A549 (cell line): ENCODE data around the gene ST6GAL1. TPM values are rescaled to one million over a fixed set of nuclear protein-coding genes. Genes with fewer than 3 reads are reported as not detected.

Source experiments
- ATAC-seq, 2 experiments: fragments of 200-7000 bp in 1 of 2; fragments of >200 bp in 1 of 2; cut with Nextera tagmentation in 1 of 2; cut with Tn5 transposase in 1 of 2; 3 replicates each; pipeline versions ENCODE4 v1.8.0 to v1.9.1; 2018 to 2020; ENCODE audit warnings: mild to moderate bottlenecking in 1 of 2, moderate library complexity in 1 of 2
- CTCF ChIA-PET: fragments of 300-600 bp; sonication (Branson Sonifier 250); formaldehyde crosslinking; extraction: SDS; loops from one replicate; lab custom pipeline; 2021; ENCODE audit warnings: antibody characterized with exemption, inconsistent platforms; lab: Yijun Ruan, JAX
- POLR2A ChIA-PET: fragments of 350-600 bp; formaldehyde crosslinking; extraction: SDS; loops from one replicate; lab custom pipeline; 2021; ENCODE audit warnings: antibody characterized with exemption, inconsistent platforms; lab: Yijun Ruan, JAX
- DNase-seq, 2 experiments: peaks; one replicate each; pipeline versions ENCODE4 v3.0.0 to v3.0.0-alpha.2; 2011 to 2016; ENCODE audit warnings: low read depth in 1 of 2, low spot score in 1 of 2
- FAIRE-seq: peaks from 2 replicates; lab custom pipeline; 2011; peaks lifted over from hg19 to GRCh38; lab: Jason Lieb, UNC
- H3K27ac ChIP-seq, 2 experiments: fragments of >200 bp; sonication (Bioruptor Twin); formaldehyde crosslinking; 3 replicates each; pipeline ENCODE4 v1.5.1; 2016 to 2017
- H3K4me1 ChIP-seq: fragments of >200 bp; sonication (Bioruptor Twin); formaldehyde crosslinking; 3 replicates; pipeline ENCODE4 v1.6.1; 2016
- H3K4me2 ChIP-seq: fragments of >200 bp; sonication (Bioruptor Twin); formaldehyde crosslinking; 3 replicates; pipeline ENCODE4 v1.6.1; 2016
- H3K4me3 ChIP-seq: fragments of >200 bp; sonication (Bioruptor Twin); formaldehyde crosslinking; 3 replicates; pipeline ENCODE4 v1.5.1; 2016
- H3K9me3 ChIP-seq: fragments of >200 bp; sonication (Bioruptor Twin); formaldehyde crosslinking; 3 replicates; pipeline ENCODE4 v1.6.1; 2016
- ATOH8 ChIP-seq: fragments of 250-450 bp; sonication (Bioruptor Pico); IDR thresholded peaks from 2 replicates; pipeline ENCODE4 v1.5.0; 2020; ENCODE audit warnings: low read depth, mild to moderate bottlenecking, moderate library complexity
- BCL3 ChIP-seq: fragments of >200 bp; sonication (Bioruptor Twin); formaldehyde crosslinking; IDR thresholded peaks from 3 replicates; pipeline ENCODE4 v1.6.1; 2016
- BHLHE40 ChIP-seq: IDR thresholded peaks from 2 replicates; pipeline ENCODE4 v1.6.1; 2012; ENCODE audit warnings: low read depth, low read length, inconsistent platforms
- CBX2 ChIP-seq: fragments of 200-600 bp; sonication (generic); IDR thresholded peaks from 2 replicates; pipeline ENCODE4 v1.6.1; 2016; ENCODE audit warnings: low read depth, mild to moderate bottlenecking, borderline replicate concordance
- CBX8 ChIP-seq: fragments of 200-600 bp; sonication (generic); IDR thresholded peaks from 2 replicates; pipeline ENCODE4 v1.6.1; 2016
- CHD2 ChIP-seq: fragments of 150-350 bp; IDR thresholded peaks from 2 replicates; pipeline ENCODE4 v1.6.1; 2014; ENCODE audit warnings: low read length; ENCODE audit not compliant: partially characterized antibody
- CHD4 ChIP-seq: fragments of 200-600 bp; sonication (generic); IDR thresholded peaks from 2 replicates; pipeline ENCODE4 v1.6.1; 2016; ENCODE audit warnings: antibody characterized with exemption, mild to moderate bottlenecking, borderline replicate concordance
- EHMT2 ChIP-seq: fragments of 200-600 bp; sonication (generic); IDR thresholded peaks from 2 replicates; pipeline ENCODE4 v1.6.1; 2016; ENCODE audit warnings: antibody characterized with exemption, low read depth, mild to moderate bottlenecking, moderate library complexity
- ESRRA ChIP-seq: fragments of 150-350 bp; IDR thresholded peaks from 2 replicates; pipeline ENCODE4 v1.6.1; 2014; ENCODE audit warnings: mild to moderate bottlenecking, low read length, borderline replicate concordance
- FOSB ChIP-seq: fragments of 250-450 bp; sonication (Bioruptor Pico); IDR thresholded peaks from 2 replicates; pipeline ENCODE4 v1.5.0; 2020; ENCODE audit warnings: mild to moderate bottlenecking, moderate library complexity
- HDAC2 ChIP-seq: fragments of 200-600 bp; sonication (generic); IDR thresholded peaks from 2 replicates; pipeline ENCODE4 v1.6.1; 2016
- HES2 ChIP-seq: fragments of >200 bp; sonication (Bioruptor Twin); formaldehyde crosslinking; IDR thresholded peaks from 2 replicates; pipeline ENCODE4 v1.6.1; 2016
- HEYL ChIP-seq: fragments of 250-450 bp; sonication (Bioruptor Pico); IDR thresholded peaks from 2 replicates; pipeline ENCODE4 v1.8.0; 2021; ENCODE audit warnings: mild to moderate bottlenecking, moderate library complexity
- HMGXB4 ChIP-seq: fragments of 250-450 bp; sonication (Bioruptor Pico); IDR thresholded peaks from 2 replicates; pipeline ENCODE4 v1.5.0; 2021; ENCODE audit warnings: mild to moderate bottlenecking, moderate library complexity, borderline replicate concordance
- HOXA7 ChIP-seq: fragments of 250-450 bp; sonication (Bioruptor Pico); IDR thresholded peaks from 2 replicates; pipeline ENCODE4 v1.5.0; 2020; ENCODE audit warnings: mild to moderate bottlenecking, moderate library complexity
- HOXB13 ChIP-seq: fragments of 250-450 bp; sonication (Bioruptor Pico); IDR thresholded peaks from 2 replicates; pipeline ENCODE4 v1.5.0; 2020; ENCODE audit warnings: low read depth, mild to moderate bottlenecking, moderate library complexity
- JUN ChIP-seq, 2 experiments: fragments of >200 bp; sonication (Bioruptor Twin); formaldehyde crosslinking; IDR thresholded peaks; 2 replicates in 1 of 2; 3 replicates in 1 of 2; pipeline ENCODE4 v1.6.1; 2016 to 2017
- KDM1A ChIP-seq: fragments of 200-600 bp; sonication (generic); IDR thresholded peaks from 2 replicates; pipeline ENCODE4 v1.6.1; 2016; ENCODE audit warnings: low read depth, mild to moderate bottlenecking
- MAX ChIP-seq: IDR thresholded peaks from 2 replicates; pipeline ENCODE4 v1.6.1; 2012
- NFE2L2 ChIP-seq: fragments of 150-350 bp; conservative IDR thresholded peaks from 2 replicates; pipeline ENCODE4 v1.6.1; 2014; ENCODE audit warnings: low read length
- NR3C1 ChIP-seq: fragments of >200 bp; sonication (Bioruptor Twin); formaldehyde crosslinking; IDR thresholded peaks from 3 replicates; pipeline ENCODE4 v1.6.1; 2017
- POLR2A ChIP-seq: IDR thresholded peaks from 2 replicates; pipeline ENCODE4 v1.6.1; 2012; ENCODE audit warnings: mild to moderate bottlenecking, low read length
- RARB ChIP-seq: fragments of 250-450 bp; sonication (Bioruptor Pico); IDR thresholded peaks from 2 replicates; pipeline ENCODE4 v1.8.0; 2021; ENCODE audit warnings: mild to moderate bottlenecking, moderate library complexity
- REST ChIP-seq: fragments of 200-600 bp; sonication (generic); IDR thresholded peaks from 2 replicates; pipeline ENCODE4 v1.6.1; 2016; ENCODE audit warnings: antibody characterized with exemption, mild to moderate bottlenecking, moderate library complexity
- RFX5 ChIP-seq: fragments of 450-650 bp; IDR thresholded peaks from 2 replicates; pipeline ENCODE4 v1.7.1; 2014; ENCODE audit warnings: antibody characterized with exemption, mild to moderate bottlenecking, moderate library complexity
- TFCP2L1 ChIP-seq: fragments of 250-450 bp; sonication (Bioruptor Pico); IDR thresholded peaks from 2 replicates; pipeline ENCODE4 v1.5.0; 2021; ENCODE audit warnings: mild to moderate bottlenecking
- TP53 ChIP-seq: fragments of 250-450 bp; sonication (Bioruptor Pico); IDR thresholded peaks from 2 replicates; pipeline ENCODE4 v1.5.0; 2021; ENCODE audit warnings: mild to moderate bottlenecking, moderate library complexity
- ZSCAN20 ChIP-seq: fragments of 250-450 bp; sonication (Bioruptor Pico); IDR thresholded peaks from 2 replicates; pipeline ENCODE4 v1.8.0; 2022; ENCODE audit warnings: mild to moderate bottlenecking, moderate library complexity
- WGBS: methylation state at CpG from one replicate; pipeline ENCODE4 v1.1.6; 2017; ENCODE audit errors: missing lambda C conversion rate; 5-methylcytosine and 5-hydroxymethylcytosine counted together
- polyA plus RNA-seq, 4 experiments: library from polyadenylated mRNA; depleted of rRNA in 3 of 4; stranded (reverse); fragments of >200 nt; fragmentation: RNase III in 1 of 4; extraction: RNeasy Plus Mini Kit Qiagen cat#74134 plus additional on column Dnase treatment in 1 of 4; gene quantifications; 2 replicates in 3 of 4; 3 replicates in 1 of 4; pipeline ENCODE4 v1.2.3, GENCODE V29; 2011 to 2017

The ST6GAL1 gene
- polyA plus RNA-seq, 2 of the 4 experiments (the other 2 are of a cell fraction) = 3.9 to 6.5 TPM

- TF ChIP-seq TFCP2L1 (no peak), NFE2L2 (no peak), HOXA7 (no peak), CHD4 (no peak)
Observed at GRCh38 chr3:187074846-187075245, 144.5 kb downstream of the ST6GAL1 start.

GRCh38 chr3:187076297-187076696 is 146.0 kb downstream of the ST6GAL1 start:
- DNase-seq = no peak
- no peaks in the 10 kb centered on the region for H3K4me1 ChIP-seq
- no peak overlapping the region for H3K27ac ChIP-seq
- no peak for ATAC-seq
- no peaks in the 10 kb centered on the region for H3K9me3 ChIP-seq
- WGBS = 63% methylated on average over 6 of the region's 6 CpGs
- CTCF ChIA-PET = no interaction called here
- TF ChIP-seq ESRRA (no peak), TP53 (no peak), ZSCAN20 (CRISPR knock-in tag) (no peak), FOSB (CRISPR knock-in tag) (no peak), JUN (IDR thresholded peaks at IDR 0.05) (no peak), HES2 (no peak), EHMT2 (no peak), CBX2 (no peak), HEYL (CRISPR knock-in tag) (no peak), HOXA7 (no peak), NR3C1 (no peak), CBX8 (no peak), CHD2 (no peak), HOXB13 (CRISPR knock-in tag) (no peak), POLR2A (no peak), KDM1A (no peak)
- H3K4me3 ChIP-seq = no peak overlapping the region
- no peak for FAIRE-seq
- POLR2A ChIA-PET = no interaction called here
- no peak overlapping the region for H3K4me2 ChIP-seq

More at GRCh38 chr3:187074846-187075245, 144.5 kb downstream of the ST6GAL1 start:
- FAIRE-seq = no peak
- H3K4me2 ChIP-seq = no peak overlapping the region
- no peak for ATAC-seq
- POLR2A ChIA-PET = no interaction called here
- no peak overlapping the region for H3K4me3 ChIP-seq
- no peak overlapping the region for H3K27ac ChIP-seq
- H3K9me3 ChIP-seq = no peaks in the 10 kb centered on the region
- no peak for DNase-seq
- H3K4me1 ChIP-seq = no peaks in the 10 kb centered on the region
- CTCF ChIA-PET = interaction anchor here (0.8 to 1.4 kb wide), 4 partner anchors 9 to 65 kb away, joined by 3 read pairs; partner anchors contain the start of gene RPL39L

GRCh38 chr3:187077085-187077484 is 146.8 kb downstream of the ST6GAL1 start:
- 71% methylated on average over 3 of the region's 3 CpGs for WGBS
- H3K4me1 ChIP-seq = no peaks in the 10 kb centered on the region
- H3K27ac ChIP-seq = no peak overlapping the region
- CTCF ChIA-PET = interaction anchor here (1.1 to 1.5 kb wide), 2 partner anchors 62 to 88 kb away, joined by 4 read pairs; partner anchors contain the start of gene RPL39L
- H3K4me2 ChIP-seq = no peak overlapping the region
- H3K9me3 ChIP-seq = no peaks in the 10 kb centered on the region
- POLR2A ChIA-PET = no interaction called here
- no peak for ATAC-seq
- no peak overlapping the region for H3K4me3 ChIP-seq
- no peak for DNase-seq
- FAIRE-seq = no peak
- TF ChIP-seq REST (no peak), BCL3 (no peak), ATOH8 (CRISPR knock-in tag) (no peak), HOXA7 (no peak), RFX5 (no peak), CHD2 (no peak), HES2 (no peak), HDAC2 (no peak), KDM1A (no peak), BHLHE40 (no peak), MAX (no peak), CBX8 (no peak), HMGXB4 (CRISPR knock-in tag) (no peak), RARB (no peak), POLR2A (no peak), FOSB (CRISPR knock-in tag) (no peak)
